Suprapubic skin (tissue), 4 donors: ENCODE results near the gene CSMD2.

Experiments
- POLR2A ChIP-seq, 2 donors: fragments of 450-650 bp; IDR thresholded peaks; one replicate each; pipeline ENCODE4 v1.6.1; 2017; ENCODE audit warnings: antibody characterized with exemption in 2 of 2, mild to moderate bottlenecking in 2 of 2, moderate library complexity in 2 of 2
- POLR2AphosphoS5 ChIP-seq, 3 donors: sonication (generic); formaldehyde crosslinking; IDR thresholded peaks; one replicate each; pipeline ENCODE4 v1.6.1; 2017; ENCODE audit warnings: antibody characterized with exemption in 3 of 3
- TF ChIP-seq, protein P1 (sequence below), 2 donors: fragments of 200-600 bp in 1 of 2; fragments of 450-650 bp in 1 of 2; sonication (generic) in 1 of 2; IDR thresholded peaks; one replicate each; pipeline ENCODE4 v1.5.1; 2016 to 2019; ENCODE audit warnings: antibody characterized with exemption in 2 of 2, mild to moderate bottlenecking in 1 of 2, moderate library complexity in 1 of 2

- TF ChIP-seq, protein P1, sequence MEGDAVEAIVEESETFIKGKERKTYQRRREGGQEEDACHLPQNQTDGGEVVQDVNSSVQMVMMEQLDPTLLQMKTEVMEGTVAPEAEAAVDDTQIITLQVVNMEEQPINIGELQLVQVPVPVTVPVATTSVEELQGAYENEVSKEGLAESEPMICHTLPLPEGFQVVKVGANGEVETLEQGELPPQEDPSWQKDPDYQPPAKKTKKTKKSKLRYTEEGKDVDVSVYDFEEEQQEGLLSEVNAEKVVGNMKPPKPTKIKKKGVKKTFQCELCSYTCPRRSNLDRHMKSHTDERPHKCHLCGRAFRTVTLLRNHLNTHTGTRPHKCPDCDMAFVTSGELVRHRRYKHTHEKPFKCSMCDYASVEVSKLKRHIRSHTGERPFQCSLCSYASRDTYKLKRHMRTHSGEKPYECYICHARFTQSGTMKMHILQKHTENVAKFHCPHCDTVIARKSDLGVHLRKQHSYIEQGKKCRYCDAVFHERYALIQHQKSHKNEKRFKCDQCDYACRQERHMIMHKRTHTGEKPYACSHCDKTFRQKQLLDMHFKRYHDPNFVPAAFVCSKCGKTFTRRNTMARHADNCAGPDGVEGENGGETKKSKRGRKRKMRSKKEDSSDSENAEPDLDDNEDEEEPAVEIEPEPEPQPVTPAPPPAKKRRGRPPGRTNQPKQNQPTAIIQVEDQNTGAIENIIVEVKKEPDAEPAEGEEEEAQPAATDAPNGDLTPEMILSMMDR (IDR thresholded peaks at IDR 0.05), result no peak
- no peak for TF ChIP-seq POLR2A (IDR thresholded peaks at IDR 0.05)
- TF ChIP-seq POLR2AphosphoS5 (IDR thresholded peaks at IDR 0.05), result no peak
Observed at GRCh38 chr1:33477451-33477850, 687.6 kb downstream of the CSMD2 start.
